ENCODE results near the gene CLIP3. TPM values are rescaled to one million over a fixed set of nuclear protein-coding genes. Genes with fewer than 3 reads are reported as not detected.

Gene CLIP3
- total and polyA plus RNA-seq, 2 of the 13 experiments (the other 11 are each of a cell fraction or from before 2014, with no cell fraction given): 0.15 to 1.2 TPM

- TF ChIP-seq, protein P1, sequence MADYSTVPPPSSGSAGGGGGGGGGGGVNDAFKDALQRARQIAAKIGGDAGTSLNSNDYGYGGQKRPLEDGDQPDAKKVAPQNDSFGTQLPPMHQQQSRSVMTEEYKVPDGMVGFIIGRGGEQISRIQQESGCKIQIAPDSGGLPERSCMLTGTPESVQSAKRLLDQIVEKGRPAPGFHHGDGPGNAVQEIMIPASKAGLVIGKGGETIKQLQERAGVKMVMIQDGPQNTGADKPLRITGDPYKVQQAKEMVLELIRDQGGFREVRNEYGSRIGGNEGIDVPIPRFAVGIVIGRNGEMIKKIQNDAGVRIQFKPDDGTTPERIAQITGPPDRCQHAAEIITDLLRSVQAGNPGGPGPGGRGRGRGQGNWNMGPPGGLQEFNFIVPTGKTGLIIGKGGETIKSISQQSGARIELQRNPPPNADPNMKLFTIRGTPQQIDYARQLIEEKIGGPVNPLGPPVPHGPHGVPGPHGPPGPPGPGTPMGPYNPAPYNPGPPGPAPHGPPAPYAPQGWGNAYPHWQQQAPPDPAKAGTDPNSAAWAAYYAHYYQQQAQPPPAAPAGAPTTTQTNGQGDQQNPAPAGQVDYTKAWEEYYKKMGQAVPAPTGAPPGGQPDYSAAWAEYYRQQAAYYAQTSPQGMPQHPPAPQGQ (CRISPR knock-in tag; IDR thresholded peaks at IDR 0.05; ENCODE audit: borderline replicate concordance): no peak
- TF ChIP-seq ZNF737 (CRISPR knock-in tag; IDR thresholded peaks at IDR 0.05; ENCODE audit: borderline replicate concordance) (0 out of 2 replicates have a peak, but pooled peaks have one; percentile 18), FOXO1 (CRISPR knock-in tag; IDR thresholded peaks at IDR 0.05) (no peak; the same call in 1 of the 2 replicates), PITX1 (CRISPR knock-in tag; IDR thresholded peaks at IDR 0.05) (no peak; the same call in 1 of the 2 replicates), RXRA (CRISPR knock-in tag; IDR thresholded peaks at IDR 0.05) (peak; percentile 72; the same call in 1 of the 2 replicates), NONO (IDR thresholded peaks at IDR 0.05) (no peak), NONO (CRISPR knock-in tag; conservative IDR thresholded peaks at IDR 0.05) (peak; percentile 83), SKI (IDR thresholded peaks at IDR 0.05; ENCODE audit: partially characterized antibody) (no peak), ZBTB3 (CRISPR knock-in tag; IDR thresholded peaks at IDR 0.05; ENCODE audit: borderline replicate concordance, low read depth) (no peak), TMF1 (CRISPR knock-in tag; IDR thresholded peaks at IDR 0.05; ENCODE audit: low read depth) (no peak; the same call in 1 of the 2 replicates), YEATS2 (CRISPR knock-in tag; IDR thresholded peaks at IDR 0.05; ENCODE audit: borderline replicate concordance) (peak; percentile 73), ZNF616 (CRISPR knock-in tag; IDR thresholded peaks at IDR 0.05; ENCODE audit: low read depth) (0 out of 2 replicates have a peak, but pooled peaks have one; percentile 53), AKAP8 (CRISPR knock-in tag; IDR thresholded peaks at IDR 0.05) (peak; percentile 79; the same call in 1 of the 2 replicates), SUZ12 (IDR thresholded peaks at IDR 0.05; ENCODE audit: low read depth, low read length) (no peak), ZNF644 (CRISPR knock-in tag; IDR thresholded peaks at IDR 0.05; ENCODE audit: low read depth) (no peak), FLYWCH1 (CRISPR knock-in tag; IDR thresholded peaks at IDR 0.05) (0 out of 2 replicates have a peak, but pooled peaks have one; percentile 71), SPEN (CRISPR knock-in tag; IDR thresholded peaks at IDR 0.05; ENCODE audit: low read depth) (peak; percentile 93), ZNF724P (CRISPR knock-in tag; IDR thresholded peaks at IDR 0.05; ENCODE audit: borderline replicate concordance) (no peak; the same call in 1 of the 2 replicates), HNRNPH1 (optimal IDR thresholded peaks at IDR 0.05; ENCODE audit: low read depth, low read length) (no peak), DR1 (CRISPR knock-in tag; IDR thresholded peaks at IDR 0.05) (peak; percentile 62), NKX3-1 (CRISPR knock-in tag; IDR thresholded peaks at IDR 0.05) (no peak), ZNF614 (CRISPR knock-in tag; IDR thresholded peaks at IDR 0.05; ENCODE audit: borderline replicate concordance) (0 out of 2 replicates have a peak, but pooled peaks have one; percentile 26)
- TF ChIP-seq, protein P2, sequence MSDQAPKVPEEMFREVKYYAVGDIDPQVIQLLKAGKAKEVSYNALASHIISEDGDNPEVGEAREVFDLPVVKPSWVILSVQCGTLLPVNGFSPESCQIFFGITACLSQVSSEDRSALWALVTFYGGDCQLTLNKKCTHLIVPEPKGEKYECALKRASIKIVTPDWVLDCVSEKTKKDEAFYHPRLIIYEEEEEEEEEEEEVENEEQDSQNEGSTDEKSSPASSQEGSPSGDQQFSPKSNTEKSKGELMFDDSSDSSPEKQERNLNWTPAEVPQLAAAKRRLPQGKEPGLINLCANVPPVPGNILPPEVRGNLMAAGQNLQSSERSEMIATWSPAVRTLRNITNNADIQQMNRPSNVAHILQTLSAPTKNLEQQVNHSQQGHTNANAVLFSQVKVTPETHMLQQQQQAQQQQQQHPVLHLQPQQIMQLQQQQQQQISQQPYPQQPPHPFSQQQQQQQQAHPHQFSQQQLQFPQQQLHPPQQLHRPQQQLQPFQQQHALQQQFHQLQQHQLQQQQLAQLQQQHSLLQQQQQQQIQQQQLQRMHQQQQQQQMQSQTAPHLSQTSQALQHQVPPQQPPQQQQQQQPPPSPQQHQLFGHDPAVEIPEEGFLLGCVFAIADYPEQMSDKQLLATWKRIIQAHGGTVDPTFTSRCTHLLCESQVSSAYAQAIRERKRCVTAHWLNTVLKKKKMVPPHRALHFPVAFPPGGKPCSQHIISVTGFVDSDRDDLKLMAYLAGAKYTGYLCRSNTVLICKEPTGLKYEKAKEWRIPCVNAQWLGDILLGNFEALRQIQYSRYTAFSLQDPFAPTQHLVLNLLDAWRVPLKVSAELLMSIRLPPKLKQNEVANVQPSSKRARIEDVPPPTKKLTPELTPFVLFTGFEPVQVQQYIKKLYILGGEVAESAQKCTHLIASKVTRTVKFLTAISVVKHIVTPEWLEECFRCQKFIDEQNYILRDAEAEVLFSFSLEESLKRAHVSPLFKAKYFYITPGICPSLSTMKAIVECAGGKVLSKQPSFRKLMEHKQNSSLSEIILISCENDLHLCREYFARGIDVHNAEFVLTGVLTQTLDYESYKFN (CRISPR knock-in tag; conservative IDR thresholded peaks at IDR 0.05): peak; percentile 76
Measured at GRCh38 chr19:35995048-35995993, 37.4 kb downstream of the CLIP3 start, which contains the start of gene SDHAF1 (continued).

Measured in HepG2 (cell line).